C4-2B (cell line): ENCODE results near the gene GOLGA1.

Source experiments
- CTCF ChIP-seq: fragments of 450-650 bp; conservative IDR thresholded peaks from 2 replicates; pipeline ENCODE4 v1.5.1; 2017; ENCODE audit warnings: mild to moderate bottlenecking
- ZFX ChIP-seq: fragments of 450-650 bp; IDR thresholded peaks from 2 replicates; pipeline ENCODE4 v1.6.1; 2017

- TF ChIP-seq CTCF (no peak), ZFX (no peak)
Observed at GRCh38 chr9:124871156-124871561, 69.7 kb downstream of the GOLGA1 start.
